K562 (cell line): Measurements from ENCODE around the gene RNF212B. TPM values are rescaled to one million over a fixed set of nuclear protein-coding genes. Genes with fewer than 3 reads are reported as not detected.
A peak's percentile ranks its signal among the peaks of the same experiment; 100 is the strongest.

Experiments used
- BHLHE40 ChIP-seq: IDR thresholded peaks from 2 replicates; pipeline ENCODE4 v1.6.1; 2011; ENCODE audit warnings: low read length, improper control_type of control experiment
- BRD9 ChIP-seq: fragments of 450-650 bp; IDR thresholded peaks from 2 replicates; pipeline ENCODE4 v1.6.1; 2018; ENCODE audit warnings: low read depth; ENCODE audit not compliant: partially characterized antibody
- GTF2F1 ChIP-seq: IDR thresholded peaks from 2 replicates; pipeline ENCODE4 v1.6.1; 2011; ENCODE audit warnings: low read depth, low read length, improper control_type of control experiment
- IFI16 ChIP-seq: fragments of 250-450 bp; sonication (Bioruptor Pico); IDR thresholded peaks from 2 replicates; pipeline ENCODE4 v2.1.2; 2022; ENCODE audit warnings: mild to moderate bottlenecking, inconsistent platforms
- KDM4B ChIP-seq, 2 experiments: fragments of 450-650 bp in 1 of 2; sonication (generic) in 1 of 2; IDR thresholded peaks; 2 replicates each; pipeline ENCODE4 v1.6.1; 2016 to 2017; ENCODE audit warnings: borderline replicate concordance in 2 of 2, antibody characterized with exemption in 1 of 2, low read depth in 1 of 2, mild to moderate bottlenecking in 1 of 2
- MYC ChIP-seq, 2 experiments: fragments of 250-450 bp in 1 of 2; sonication (Bioruptor Pico) in 1 of 2; IDR thresholded peaks; 2 replicates each; pipeline versions ENCODE4 v1.5.1 to v1.6.1; 2012 to 2021; ENCODE audit warnings: low read depth in 2 of 2, borderline replicate concordance in 1 of 2, improper control_type of control experiment in 1 of 2, low read length in 1 of 2, mild to moderate bottlenecking in 1 of 2, moderate library complexity in 1 of 2
- NFATC3 ChIP-seq: fragments of 450-650 bp; IDR thresholded peaks from 2 replicates; pipeline ENCODE4 v1.6.1; 2017; ENCODE audit warnings: mild to moderate bottlenecking
- PKNOX1 ChIP-seq: fragments of 450-650 bp; IDR thresholded peaks from 2 replicates; pipeline ENCODE4 v1.6.1; 2016
- POU5F1 ChIP-seq: fragments of 150-350 bp; IDR thresholded peaks from 2 replicates; pipeline ENCODE4 v1.6.1; 2014; ENCODE audit warnings: borderline replicate concordance, low read length, low read depth, mild to moderate bottlenecking; ENCODE audit not compliant: partially characterized antibody
- RB1 ChIP-seq: fragments of 450-650 bp; IDR thresholded peaks from 2 replicates; pipeline ENCODE4 v1.6.1; 2017; ENCODE audit warnings: low read depth, mild to moderate bottlenecking
- SAP30 ChIP-seq: fragments of 200-600 bp; sonication (generic); IDR thresholded peaks from 2 replicates; pipeline ENCODE4 v1.6.1; 2012; ENCODE audit warnings: borderline replicate concordance, low read depth, mild to moderate bottlenecking, moderate library complexity, low read length, control low read depth, inconsistent platforms; ENCODE audit not compliant: insufficient read depth, poor library complexity, severe bottlenecking
- SMAD3 ChIP-seq: fragments of 450-650 bp; formaldehyde crosslinking; conservative IDR thresholded peaks from 2 replicates; pipeline ENCODE4 v1.4.0; 2020; ENCODE audit warnings: mild to moderate bottlenecking
- SREBF1 ChIP-seq: fragments of 150-350 bp; IDR thresholded peaks from 2 replicates; pipeline ENCODE4 v1.6.1; 2014; ENCODE audit warnings: antibody characterized with exemption, low read depth, low read length, borderline replicate concordance
- STAG1 ChIP-seq: sonication (generic); formaldehyde crosslinking; IDR thresholded peaks from 2 replicates; pipeline ENCODE4 v1.5.0; 2020; ENCODE audit warnings: missing genetic modification reagents, borderline replicate concordance
- ZBTB2 ChIP-seq: fragments of 450-650 bp; IDR thresholded peaks from 2 replicates; pipeline ENCODE4 v1.6.1; 2016; ENCODE audit warnings: antibody characterized with exemption
- ZNF146 ChIP-seq: IDR thresholded peaks from one replicate; pipeline ENCODE4 v1.6.1; 2018; ENCODE audit warnings: missing compliant biosample characterization; ENCODE audit not compliant: unreplicated experiment
- ZNF311 ChIP-seq: fragments of 250-450 bp; sonication (Bioruptor Pico); IDR thresholded peaks from 2 replicates; pipeline ENCODE4 v1.4.0; 2020; ENCODE audit warnings: mild to moderate bottlenecking, moderate library complexity
- ZNF592 ChIP-seq: fragments of 450-650 bp; IDR thresholded peaks from 2 replicates; pipeline ENCODE4 v1.6.1; 2017; ENCODE audit warnings: antibody characterized with exemption, mild to moderate bottlenecking
- ZSCAN32 ChIP-seq: fragments of 450-650 bp; formaldehyde crosslinking; IDR thresholded peaks from 2 replicates; pipeline ENCODE4 v1.4.0; 2020; ENCODE audit warnings: mild to moderate bottlenecking, moderate library complexity
- polyA plus RNA-seq, 8 experiments: library from polyadenylated mRNA; depleted of rRNA in 4 of 8; stranded (reverse) in 5 of 8; unstranded in 3 of 8; fragments of >200 nt; fragmentation: Nextera tagmentation in 2 of 8; fragmentation: Illumina TruSeq in 1 of 8; extraction: Ambion mirVana in 2 of 8; extraction: Trizol in 1 of 8; gene quantifications; 2 replicates each; pipeline versions ENCODE4 v1.2.1 to v1.2.3, GENCODE V29; 2011 to 2014; ENCODE audit warnings: inconsistent platforms in 1 of 8, missing spikeins in 1 of 8
- total RNA-seq, 7 experiments: library from RNA; depleted of rRNA in 6 of 7; stranded (reverse); fragments of >200 nt in 6 of 7; fragmentation: Illumina TruSeq in 2 of 7; extraction: Trizol in 2 of 7; gene quantifications; 2 replicates each; pipeline versions ENCODE4 v1.2.1 to v1.2.3, GENCODE V29; 2011 to 2021; ENCODE audit warnings: low replicate concordance in 1 of 7

Gene RNF212B
- total and polyA plus RNA-seq, 9 of the 15 experiments (the other 6 are each of a cell fraction or from before 2014, with no cell fraction given) = 0.15 to 0.43 (median 0.27) TPM; not detected in 3

GRCh38 chr14:23320584-23321571, 83.1 kb downstream of the RNF212B start, which contains the start of gene PABPN1 (continued):
- TF ChIP-seq MYC (IDR thresholded peaks at IDR 0.05; ENCODE audit: low read depth, low read length) (peak; percentile 42), MYC (CRISPR knock-in tag; IDR thresholded peaks at IDR 0.05; ENCODE audit: borderline replicate concordance, low read depth) (0 out of 2 replicates have a peak, but pooled peaks have one; percentile 16), NFATC3 (peak; percentile 21; the same call in 1 of the 2 replicates), ZSCAN32 (CRISPR knock-in tag) (no peak), STAG1 (CRISPR knock-in tag) (no peak), IFI16 (CRISPR knock-in tag) (no peak), SREBF1 (no peak), POU5F1 (no peak), KDM4B (IDR thresholded peaks at IDR 0.05; ENCODE audit: borderline replicate concordance in 2 of 2, low read depth in 1 of 2) (no peak), GTF2F1 (no peak), SAP30 (no peak), ZBTB2 (no peak), PKNOX1 (peak; percentile 100), BRD9 (peak; percentile 80), SMAD3 (CRISPR knock-in tag) (peak; percentile 38; the same call in 1 of the 2 replicates), ZNF592 (peak; percentile 87), RB1 (0 out of 2 replicates have a peak, but pooled peaks have one; percentile 42), ZNF311 (CRISPR knock-in tag) (0 out of 2 replicates have a peak, but pooled peaks have one; percentile 34), BHLHE40 (peak; percentile 58), ZNF146 (CRISPR knock-in tag) (no peak)
